ENCODE data around the gene OTUB1.

The OTUB1 gene

DNA sequence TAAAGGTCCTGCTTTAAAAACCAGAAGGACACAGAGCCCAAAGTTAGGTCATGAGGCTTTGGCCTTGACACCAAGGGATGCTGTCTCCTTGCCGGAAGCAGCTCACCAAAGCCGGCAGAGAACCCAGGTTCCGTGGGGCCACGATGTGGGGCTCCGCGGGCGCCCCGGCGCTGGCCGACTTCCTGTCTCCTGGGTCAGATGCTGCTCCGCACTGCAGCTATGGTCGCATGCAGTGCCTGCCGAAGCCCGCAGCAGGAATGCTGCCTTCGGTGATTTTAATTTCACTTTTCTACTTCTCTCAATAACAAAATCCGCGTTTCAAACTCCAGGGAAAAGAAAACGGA lies 454 bp upstream of the OTUB1 start:
- TF ChIP-seq FOXP2 (optimal IDR thresholded peaks at IDR 0.05; ENCODE audit: borderline replicate concordance, extremely low read depth, extremely low read length, insufficient read depth) (no peak), POLR2AphosphoS5 (IDR thresholded peaks at IDR 0.05; ENCODE audit: low read depth, low read length) (no peak), SIN3A (IDR thresholded peaks at IDR 0.05; ENCODE audit: borderline replicate concordance, insufficient read depth, low read length) (no peak), TAF1 (IDR thresholded peaks at IDR 0.05; ENCODE audit: borderline replicate concordance, insufficient read depth, low read length) (no peak)
- TF ChIP-seq, protein P1, sequence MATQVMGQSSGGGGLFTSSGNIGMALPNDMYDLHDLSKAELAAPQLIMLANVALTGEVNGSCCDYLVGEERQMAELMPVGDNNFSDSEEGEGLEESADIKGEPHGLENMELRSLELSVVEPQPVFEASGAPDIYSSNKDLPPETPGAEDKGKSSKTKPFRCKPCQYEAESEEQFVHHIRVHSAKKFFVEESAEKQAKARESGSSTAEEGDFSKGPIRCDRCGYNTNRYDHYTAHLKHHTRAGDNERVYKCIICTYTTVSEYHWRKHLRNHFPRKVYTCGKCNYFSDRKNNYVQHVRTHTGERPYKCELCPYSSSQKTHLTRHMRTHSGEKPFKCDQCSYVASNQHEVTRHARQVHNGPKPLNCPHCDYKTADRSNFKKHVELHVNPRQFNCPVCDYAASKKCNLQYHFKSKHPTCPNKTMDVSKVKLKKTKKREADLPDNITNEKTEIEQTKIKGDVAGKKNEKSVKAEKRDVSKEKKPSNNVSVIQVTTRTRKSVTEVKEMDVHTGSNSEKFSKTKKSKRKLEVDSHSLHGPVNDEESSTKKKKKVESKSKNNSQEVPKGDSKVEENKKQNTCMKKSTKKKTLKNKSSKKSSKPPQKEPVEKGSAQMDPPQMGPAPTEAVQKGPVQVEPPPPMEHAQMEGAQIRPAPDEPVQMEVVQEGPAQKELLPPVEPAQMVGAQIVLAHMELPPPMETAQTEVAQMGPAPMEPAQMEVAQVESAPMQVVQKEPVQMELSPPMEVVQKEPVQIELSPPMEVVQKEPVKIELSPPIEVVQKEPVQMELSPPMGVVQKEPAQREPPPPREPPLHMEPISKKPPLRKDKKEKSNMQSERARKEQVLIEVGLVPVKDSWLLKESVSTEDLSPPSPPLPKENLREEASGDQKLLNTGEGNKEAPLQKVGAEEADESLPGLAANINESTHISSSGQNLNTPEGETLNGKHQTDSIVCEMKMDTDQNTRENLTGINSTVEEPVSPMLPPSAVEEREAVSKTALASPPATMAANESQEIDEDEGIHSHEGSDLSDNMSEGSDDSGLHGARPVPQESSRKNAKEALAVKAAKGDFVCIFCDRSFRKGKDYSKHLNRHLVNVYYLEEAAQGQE (IDR thresholded peaks at IDR 0.05; ENCODE audit: insufficient read depth in 1 of 2, low read depth in 2 of 2, low read length in 2 of 2) = no peak

DNA sequence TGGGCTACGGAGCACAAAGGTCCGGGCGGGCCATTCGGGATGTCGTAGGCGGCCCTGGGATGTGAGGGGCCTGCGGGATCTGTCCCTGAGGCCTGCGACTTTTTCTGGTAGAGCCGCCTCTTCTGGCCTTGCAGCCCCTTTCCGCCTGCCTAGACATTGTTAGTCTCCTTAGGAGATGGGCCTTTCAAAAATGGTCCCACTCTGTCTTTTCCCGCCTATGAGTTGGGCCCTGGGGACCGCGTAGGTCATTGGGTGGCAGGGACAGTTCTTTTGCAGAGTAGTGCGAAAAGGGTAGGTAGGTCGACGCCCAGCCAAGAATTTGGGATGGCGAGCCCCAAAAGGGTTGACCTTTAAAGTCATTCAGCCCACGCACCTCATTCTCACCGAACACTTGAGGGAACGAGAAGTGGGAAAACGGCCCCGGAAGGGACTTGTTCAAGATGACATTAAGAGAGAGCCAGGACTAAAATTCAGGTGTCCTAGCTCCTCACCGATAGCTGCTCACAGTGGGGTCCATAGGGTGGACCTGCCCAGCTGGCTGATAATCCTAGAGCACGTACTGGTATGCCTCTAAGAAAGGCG lies 785 bp downstream of the OTUB1 start:
- TF ChIP-seq TAF1 (IDR thresholded peaks at IDR 0.05; ENCODE audit: borderline replicate concordance, insufficient read depth, low read length) (no peak), FOXP2 (optimal IDR thresholded peaks at IDR 0.05; ENCODE audit: borderline replicate concordance, extremely low read depth, extremely low read length, insufficient read depth) (no peak), SIN3A (IDR thresholded peaks at IDR 0.05; ENCODE audit: borderline replicate concordance, insufficient read depth, low read length) (no peak), POLR2AphosphoS5 (IDR thresholded peaks at IDR 0.05; ENCODE audit: low read depth, low read length) (no peak)
- TF ChIP-seq, protein P1 (IDR thresholded peaks at IDR 0.05; ENCODE audit: insufficient read depth in 1 of 2, low read depth in 2 of 2, low read length in 2 of 2) = no peak

DNA sequence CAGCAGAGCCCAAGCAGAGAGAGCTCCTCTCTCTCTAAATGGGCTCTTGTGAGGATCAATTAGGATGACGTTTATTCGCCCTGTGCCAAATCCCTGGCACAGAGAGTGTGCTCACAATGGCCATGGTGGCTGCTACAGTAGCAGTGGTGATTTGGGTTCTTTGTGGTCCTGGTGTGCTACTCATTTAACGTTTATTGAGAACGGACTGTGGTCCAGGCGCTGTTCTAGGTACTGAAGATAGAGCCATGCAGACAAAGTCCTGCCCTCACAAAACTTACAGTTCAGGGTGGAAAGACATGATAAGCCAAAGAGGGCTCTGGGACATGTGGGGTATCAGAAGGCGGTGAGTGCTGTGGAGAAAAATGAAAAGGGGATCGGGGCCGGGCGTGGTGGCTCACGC lies 5.3 kb downstream of the OTUB1 start:
- no peak for TF ChIP-seq FOXP2 (optimal IDR thresholded peaks at IDR 0.05; ENCODE audit: borderline replicate concordance, extremely low read depth, extremely low read length, insufficient read depth)
- TF ChIP-seq, protein P1 (IDR thresholded peaks at IDR 0.05; ENCODE audit: insufficient read depth in 1 of 2, low read depth in 2 of 2, low read length in 2 of 2) = peak in 1 of 2 experiments; percentile 82; a peak in 2 of 4 replicates

DNA sequence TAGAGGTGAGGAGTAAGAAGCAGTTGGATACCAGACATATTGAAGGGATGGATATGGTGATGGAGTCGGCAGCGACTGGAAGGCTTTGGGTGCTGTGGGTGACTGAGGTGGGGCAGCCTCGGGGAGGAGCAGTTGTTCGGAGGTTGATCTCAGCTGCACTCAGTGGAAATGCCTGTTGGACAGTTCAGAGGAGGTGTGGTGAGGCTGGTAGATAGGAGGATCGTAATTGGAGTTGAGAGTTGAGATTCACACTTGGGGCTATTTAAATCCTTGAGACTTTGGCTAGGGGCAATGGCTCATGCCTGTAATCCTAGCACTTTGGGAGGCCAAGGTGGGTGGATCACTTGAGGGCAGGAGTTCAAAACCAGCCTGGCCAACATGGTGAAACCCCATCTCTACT lies 6.9 kb downstream of the OTUB1 start:
- TF ChIP-seq FOXP2 (optimal IDR thresholded peaks at IDR 0.05; ENCODE audit: borderline replicate concordance, extremely low read depth, extremely low read length, insufficient read depth) = no peak
- TF ChIP-seq, protein P1 (IDR thresholded peaks at IDR 0.05; ENCODE audit: insufficient read depth in 1 of 2, low read depth in 2 of 2, low read length in 2 of 2) = no peak

DNA sequence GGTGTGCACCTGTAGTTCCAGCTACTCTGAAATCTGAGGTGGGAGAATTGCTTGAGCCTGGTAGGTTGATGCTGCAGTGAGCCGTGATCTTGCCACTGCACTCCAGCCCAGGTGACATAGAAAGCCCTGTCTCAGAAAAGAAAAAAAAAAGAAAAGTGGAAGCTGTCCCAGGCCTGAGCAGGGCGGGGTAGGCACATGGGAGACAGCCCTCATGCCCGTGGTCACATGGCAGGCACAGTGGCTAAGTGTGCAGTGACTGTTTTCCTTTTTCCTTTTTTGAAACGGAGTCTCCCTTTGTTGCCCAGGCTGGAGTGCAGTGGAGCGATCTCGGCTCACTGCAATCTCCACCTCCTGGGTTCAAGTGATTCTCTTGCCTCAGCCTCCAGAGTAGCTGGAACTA lies 7.8 kb downstream of the OTUB1 start:
- TF ChIP-seq POLR2AphosphoS5 (IDR thresholded peaks at IDR 0.05; ENCODE audit: low read depth, low read length) = no peak
- TF ChIP-seq, protein P1 (IDR thresholded peaks at IDR 0.05; ENCODE audit: insufficient read depth in 1 of 2, low read depth in 2 of 2, low read length in 2 of 2) = no peak
- no peak for TF ChIP-seq TAF1 (IDR thresholded peaks at IDR 0.05; ENCODE audit: borderline replicate concordance, insufficient read depth, low read length)
- TF ChIP-seq FOXP2 (optimal IDR thresholded peaks at IDR 0.05; ENCODE audit: borderline replicate concordance, extremely low read depth, extremely low read length, insufficient read depth) = no peak
- TF ChIP-seq SIN3A (IDR thresholded peaks at IDR 0.05; ENCODE audit: borderline replicate concordance, insufficient read depth, low read length) = no peak

Measured in PFSK-1 (cell line).